NCI-H446 treated with DMSO at 0.1 percent for 48 hours (cell line): ENCODE results near the gene RIPOR1.
"Not testable (repeated sequence)": the region's sequence is repeated elsewhere in the genome, so short reads cannot be mapped to it uniquely, and the experiment has no call there.

ENCODE experiments used
- DNase-seq: peaks from one replicate; lab custom pipeline; 2025; lab: John Stamatoyannopoulos, UW

RIPOR1 gene, protein sequence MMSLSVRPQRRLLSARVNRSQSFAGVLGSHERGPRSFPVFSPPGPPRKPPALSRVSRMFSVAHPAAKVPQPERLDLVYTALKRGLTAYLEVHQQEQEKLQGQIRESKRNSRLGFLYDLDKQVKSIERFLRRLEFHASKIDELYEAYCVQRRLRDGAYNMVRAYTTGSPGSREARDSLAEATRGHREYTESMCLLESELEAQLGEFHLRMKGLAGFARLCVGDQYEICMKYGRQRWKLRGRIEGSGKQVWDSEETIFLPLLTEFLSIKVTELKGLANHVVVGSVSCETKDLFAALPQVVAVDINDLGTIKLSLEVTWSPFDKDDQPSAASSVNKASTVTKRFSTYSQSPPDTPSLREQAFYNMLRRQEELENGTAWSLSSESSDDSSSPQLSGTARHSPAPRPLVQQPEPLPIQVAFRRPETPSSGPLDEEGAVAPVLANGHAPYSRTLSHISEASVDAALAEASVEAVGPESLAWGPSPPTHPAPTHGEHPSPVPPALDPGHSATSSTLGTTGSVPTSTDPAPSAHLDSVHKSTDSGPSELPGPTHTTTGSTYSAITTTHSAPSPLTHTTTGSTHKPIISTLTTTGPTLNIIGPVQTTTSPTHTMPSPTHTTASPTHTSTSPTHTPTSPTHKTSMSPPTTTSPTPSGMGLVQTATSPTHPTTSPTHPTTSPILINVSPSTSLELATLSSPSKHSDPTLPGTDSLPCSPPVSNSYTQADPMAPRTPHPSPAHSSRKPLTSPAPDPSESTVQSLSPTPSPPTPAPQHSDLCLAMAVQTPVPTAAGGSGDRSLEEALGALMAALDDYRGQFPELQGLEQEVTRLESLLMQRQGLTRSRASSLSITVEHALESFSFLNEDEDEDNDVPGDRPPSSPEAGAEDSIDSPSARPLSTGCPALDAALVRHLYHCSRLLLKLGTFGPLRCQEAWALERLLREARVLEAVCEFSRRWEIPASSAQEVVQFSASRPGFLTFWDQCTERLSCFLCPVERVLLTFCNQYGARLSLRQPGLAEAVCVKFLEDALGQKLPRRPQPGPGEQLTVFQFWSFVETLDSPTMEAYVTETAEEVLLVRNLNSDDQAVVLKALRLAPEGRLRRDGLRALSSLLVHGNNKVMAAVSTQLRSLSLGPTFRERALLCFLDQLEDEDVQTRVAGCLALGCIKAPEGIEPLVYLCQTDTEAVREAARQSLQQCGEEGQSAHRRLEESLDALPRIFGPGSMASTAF

GRCh38 chr16:67528222-67528869 is at the start of gene RIPOR1:
TSS of gene RIPOR1 (plus strand) at chr16:67528829. CDS start at chr16:67538447, 9,618 bp downstream.
- no peak for DNase-seq

GRCh38 chr16:67480833-67481560 is 47.6 kb upstream of the RIPOR1 start, which contains the start of gene ATP6V0D1:
TSS of gene ATP6V0D1 (minus strand) at chr16:67481157. CDS start at chr16:67481086, 71 bp downstream.
- peak; percentile 82 for DNase-seq

DNA sequence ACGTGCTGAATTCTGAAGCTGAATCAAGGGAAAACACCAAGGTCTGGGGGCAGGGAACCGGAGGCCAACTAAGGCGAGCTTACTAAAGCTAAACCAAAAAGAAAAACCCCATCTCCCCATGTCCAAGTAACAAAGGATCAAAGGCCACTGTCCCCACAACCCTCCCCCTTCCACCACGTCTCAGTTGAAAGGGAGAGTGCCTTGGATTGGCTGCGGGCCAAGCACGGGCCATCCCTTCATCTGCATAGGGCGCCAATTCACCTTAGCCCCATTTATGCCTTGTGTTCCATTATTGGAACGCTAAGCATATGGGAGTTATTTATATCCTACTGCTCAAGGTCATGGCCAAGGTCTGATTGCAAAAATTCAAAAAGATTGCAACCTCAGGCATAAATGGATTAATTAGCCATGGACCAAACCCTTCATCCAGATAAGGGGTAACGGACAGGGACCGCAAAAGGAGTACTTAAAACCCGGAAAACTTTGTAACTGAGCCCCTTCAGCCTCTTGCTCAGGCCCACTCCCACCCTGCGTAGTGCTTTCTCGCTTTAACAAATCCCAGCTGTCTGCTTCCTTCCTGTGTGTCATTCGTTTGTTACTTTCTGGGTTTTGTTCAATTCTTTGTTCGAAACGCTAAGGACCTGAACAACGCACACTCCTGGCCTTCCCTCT is 46.9 kb upstream of the RIPOR1 start:
- no peak for DNase-seq

- DNase-seq, result no peak
Measured at GRCh38 chr16:67482233-67482924, 46.2 kb upstream of the RIPOR1 start.

- no peak for DNase-seq
Measured at GRCh38 chr16:67483150-67483549, 45.5 kb upstream of the RIPOR1 start, which contains the start of gene AGRP. TSS of gene AGRP (minus strand) at chr16:67483547. CDS start at chr16:67483398, 149 bp downstream.

DNA sequence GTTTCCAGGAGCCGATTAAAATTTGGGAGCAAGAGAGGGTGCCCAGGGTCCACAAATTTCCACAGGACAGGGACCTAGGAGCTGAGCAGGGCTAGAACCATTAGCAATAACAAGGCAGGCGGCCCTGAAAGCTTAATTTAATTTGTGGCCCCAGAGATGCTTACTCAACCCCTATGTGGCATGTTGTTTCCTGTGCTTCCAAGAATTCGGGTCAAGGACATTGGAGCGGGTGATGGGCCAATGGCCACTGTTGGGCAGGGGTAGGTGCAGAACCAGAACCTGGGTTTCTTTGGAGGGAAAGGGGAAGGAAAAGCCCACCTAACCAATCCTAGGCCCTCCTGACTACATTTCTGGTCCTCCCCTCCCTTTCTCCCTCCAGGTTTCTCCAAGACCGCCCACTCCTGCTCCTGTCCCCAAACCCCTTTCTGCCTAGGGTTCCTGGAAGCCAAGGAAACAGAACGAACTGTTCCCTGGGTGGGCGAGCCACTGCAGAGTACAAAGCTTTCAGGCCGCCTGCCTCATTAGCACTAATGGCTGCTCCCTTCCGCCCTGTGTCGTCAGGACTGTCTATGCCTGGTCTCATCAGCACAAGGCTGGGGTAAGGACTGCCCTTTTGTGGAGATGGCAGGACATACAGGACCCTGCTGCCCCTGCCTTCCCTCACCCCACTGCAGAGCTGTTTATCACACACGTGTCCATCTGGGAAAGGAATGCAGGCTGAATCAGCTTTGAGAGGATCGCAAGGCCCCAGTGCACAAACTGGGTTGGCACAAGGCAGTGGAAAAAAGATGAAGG is 44.7 kb upstream of the RIPOR1 start:
- DNase-seq, result no peak

- DNase-seq, result no peak
Measured at GRCh38 chr16:67486805-67487204, 41.8 kb upstream of the RIPOR1 start.

DNA sequence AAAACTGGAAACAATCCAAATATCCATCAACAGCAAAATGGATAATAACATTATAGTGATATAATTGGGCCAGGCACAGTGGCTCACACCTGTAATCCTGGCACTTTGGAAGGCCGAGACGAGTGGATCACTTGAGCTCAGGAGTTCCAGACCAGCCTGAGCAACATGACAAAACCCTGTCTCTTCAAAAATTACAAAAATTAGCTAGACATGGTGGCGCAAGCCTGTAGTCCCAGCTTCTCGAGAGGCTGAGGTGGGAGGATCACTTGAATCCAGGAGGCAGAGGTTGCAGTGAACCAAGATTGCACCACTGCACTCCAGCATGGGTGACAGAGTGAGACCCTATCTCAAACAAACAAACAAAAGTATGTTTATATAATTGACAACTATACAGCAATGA is 41.1 kb upstream of the RIPOR1 start:
- DNase-seq, result not testable (repeated sequence)

DNA sequence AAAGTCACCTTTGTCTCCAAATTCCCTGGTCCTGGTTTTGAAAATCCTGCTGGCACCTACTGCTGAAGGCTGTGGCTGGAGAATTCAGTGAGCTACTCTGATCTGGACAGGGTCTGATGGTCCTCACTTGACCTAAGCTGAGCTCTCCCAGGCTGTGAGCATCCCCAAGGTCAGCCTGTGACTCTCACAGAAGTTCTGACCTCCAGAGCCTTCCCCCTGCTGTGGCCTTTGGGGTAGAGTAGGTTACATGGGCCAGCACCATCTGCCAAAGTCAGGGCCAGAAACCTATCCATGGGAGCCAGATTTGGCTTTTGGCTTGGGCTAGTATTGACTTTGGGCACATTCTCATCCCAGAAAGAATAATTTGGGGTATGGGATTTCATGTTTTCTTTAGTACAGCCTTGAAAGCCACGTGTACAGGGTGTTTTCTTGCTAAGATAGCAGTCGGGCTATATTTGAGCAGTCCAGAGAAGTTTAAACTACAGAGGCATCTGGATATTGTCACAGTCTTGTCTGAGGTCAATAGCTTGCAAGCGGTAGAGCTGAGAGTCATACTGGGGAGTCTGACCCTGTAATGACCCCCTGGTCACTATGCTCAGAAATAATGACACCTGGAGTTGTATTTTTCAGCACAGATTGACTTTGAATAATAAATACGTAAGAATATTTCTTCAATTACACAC is 39.1 kb upstream of the RIPOR1 start:
- no peak for DNase-seq

DNA sequence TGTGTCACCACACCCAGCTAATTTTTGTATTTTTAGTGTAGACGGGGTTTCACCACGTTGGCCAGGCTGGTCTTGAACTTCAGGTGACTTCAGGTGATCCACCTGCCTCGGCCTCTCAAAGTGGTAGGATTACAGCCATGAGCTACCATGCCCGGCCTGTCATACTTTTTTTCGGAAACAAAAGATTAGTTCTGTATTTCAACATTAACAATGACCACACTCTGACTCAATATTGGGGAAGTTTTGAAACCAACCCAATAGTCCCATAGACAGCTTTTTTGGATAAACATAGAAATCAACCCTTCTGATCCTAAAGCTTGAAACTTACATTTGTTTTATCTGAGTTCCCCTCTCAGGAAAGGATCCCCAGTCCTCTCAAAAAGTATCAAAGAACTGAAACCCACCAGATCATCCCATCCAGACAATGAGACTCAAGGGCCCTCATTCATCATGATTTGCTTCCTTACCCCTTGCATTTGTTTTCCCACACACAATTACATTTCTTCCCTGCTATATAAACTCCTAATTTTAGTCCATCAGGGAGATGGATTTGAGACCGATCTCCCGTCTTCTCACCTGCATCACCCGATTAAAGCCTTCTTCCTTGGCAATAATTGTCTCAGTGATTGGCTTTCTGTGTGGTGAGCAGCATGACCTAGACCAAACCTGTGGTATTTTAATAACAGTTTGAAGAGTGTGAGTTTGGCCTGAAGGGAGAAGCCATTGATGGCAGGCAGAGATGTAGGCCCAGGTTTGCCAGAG is 38.1 kb upstream of the RIPOR1 start:
- DNase-seq, result no peak

- DNase-seq, result peak; percentile 78
Measured at GRCh38 chr16:67499106-67499505, 29.5 kb upstream of the RIPOR1 start.

DNA sequence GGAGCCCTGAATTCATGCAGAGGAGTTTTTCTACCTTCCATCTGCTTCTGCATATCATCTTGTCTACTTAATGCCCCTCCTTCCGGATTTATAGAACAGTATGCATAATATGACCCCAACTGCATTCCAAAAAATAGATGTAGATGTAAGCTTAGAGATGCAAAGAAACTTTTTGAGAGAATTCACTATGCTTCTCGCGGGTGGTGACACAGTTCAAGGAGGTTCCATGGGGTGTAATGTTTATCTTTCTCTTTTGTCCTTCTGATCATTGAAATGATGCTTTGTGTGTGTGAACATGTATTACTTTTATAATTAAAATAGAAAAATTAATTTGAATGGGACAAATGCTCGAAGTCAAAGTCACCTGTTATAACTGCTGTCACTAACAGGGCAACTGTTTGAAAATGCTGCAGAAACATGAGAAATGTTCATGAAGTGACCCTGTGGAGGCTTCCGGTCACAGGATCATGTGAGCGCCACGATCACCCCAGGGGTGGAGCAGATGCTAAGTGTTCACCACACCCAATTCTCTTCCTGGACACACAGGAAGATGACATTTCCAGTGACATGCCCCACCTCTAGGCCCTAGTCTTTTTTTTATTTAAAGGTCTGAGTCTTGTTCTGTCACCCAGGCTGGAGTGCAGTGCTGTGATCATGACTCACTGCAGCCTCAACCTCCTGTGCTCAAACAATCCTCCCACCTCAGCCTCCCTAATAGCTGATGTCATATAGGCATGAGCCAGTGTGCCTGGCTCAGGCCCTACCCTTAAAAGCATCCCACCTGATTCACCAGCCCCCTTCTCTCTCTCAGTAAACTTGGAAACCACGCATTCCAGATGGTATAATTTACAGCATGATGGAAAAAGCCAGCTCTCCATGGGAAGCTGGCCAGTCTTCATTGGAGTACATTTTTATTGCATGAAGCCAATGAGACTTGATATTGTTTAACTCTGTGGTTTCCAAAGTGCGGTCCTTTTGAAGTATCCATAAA is 24.3 kb upstream of the RIPOR1 start:
- peak; percentile 47 for DNase-seq

DNA sequence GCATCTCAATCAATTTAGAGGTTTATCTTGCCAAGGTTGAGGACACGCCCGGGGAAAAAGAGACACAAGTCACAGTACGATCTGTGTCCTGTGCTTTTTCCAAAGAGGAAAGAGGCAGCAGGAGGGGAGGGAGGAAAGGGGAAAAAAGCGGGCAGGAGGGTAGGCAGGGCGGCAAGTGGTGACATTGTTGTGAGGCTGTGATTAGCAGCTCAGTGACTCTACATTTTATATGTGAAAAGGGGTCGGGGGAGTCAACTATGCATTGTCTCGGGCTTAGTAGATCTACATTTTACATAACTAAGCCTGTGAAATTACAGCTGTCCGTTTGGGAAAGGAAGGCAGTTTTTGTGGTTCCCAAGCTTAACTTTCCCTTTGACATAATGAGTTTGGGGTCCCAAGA is 22.2 kb upstream of the RIPOR1 start:
- no peak for DNase-seq

DNA sequence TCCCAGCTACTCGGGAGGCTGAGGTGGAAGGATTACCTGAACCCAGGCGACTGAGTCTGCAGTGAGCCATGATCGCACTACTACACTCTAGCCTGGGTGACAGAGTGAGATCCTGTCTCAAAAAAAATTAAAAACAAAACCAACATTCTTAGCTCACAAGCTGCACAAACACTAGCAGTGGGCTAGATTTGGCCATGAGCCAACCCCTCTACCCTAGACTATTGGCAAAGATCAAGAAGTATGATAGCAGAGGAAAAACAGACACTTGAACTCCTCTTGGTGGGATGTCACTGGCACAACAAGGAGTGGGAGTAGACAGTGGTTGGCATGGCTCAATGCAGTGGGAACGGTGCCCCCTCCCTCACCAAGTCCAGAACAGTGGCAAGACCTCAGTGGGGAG is 19.6 kb upstream of the RIPOR1 start:
- no peak for DNase-seq

GRCh38 chr16:67513892-67514291 is 14.7 kb upstream of the RIPOR1 start:
- DNase-seq, result not testable (repeated sequence)

DNA sequence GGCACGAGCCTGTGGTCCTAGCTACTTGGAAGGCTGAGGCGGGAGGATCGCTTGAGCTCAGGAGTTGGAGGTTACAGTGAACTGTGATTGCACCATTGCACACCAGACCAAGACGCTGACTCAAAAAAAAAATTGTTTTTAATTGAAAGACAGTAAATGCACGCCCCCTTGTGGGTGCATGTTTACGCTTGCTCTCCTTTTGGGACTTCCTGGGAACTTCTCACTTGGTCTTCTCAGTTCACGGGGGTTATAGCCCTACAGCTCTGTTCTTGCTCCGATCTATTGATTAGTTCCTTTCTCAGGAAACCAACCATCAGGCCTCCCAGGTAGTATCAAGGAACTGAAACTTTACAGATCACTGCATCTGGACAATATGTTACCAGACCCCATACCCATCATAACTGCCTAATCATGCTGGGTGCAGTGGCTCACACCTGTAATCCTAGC is 14.2 kb upstream of the RIPOR1 start:
- peak; percentile 51 for DNase-seq
